Activated CD4-positive, alpha-beta T cell treated with anti-CD3 and anti-CD28 coated beads, Interleukin-10, Interleukin-2, amounts not matched to agents 100 ng/mL and 50 ng/mL, durations not matched to agents 16 hours and 8 hours (primary cell): ENCODE measurements around the gene ZNF189.

ENCODE experiments used
- DNase-seq: peaks from one replicate; pipeline ENCODE4 v3.0.0-alpha.2; 2020

Gene ZNF189

GRCh38 chr9:101455656-101456240 is 57.1 kb downstream of the ZNF189 start:
- no peak for DNase-seq

GRCh38 chr9:101457003-101457402 is 58.4 kb downstream of the ZNF189 start:
- no peak for DNase-seq

- peak; percentile 59 for DNase-seq
These were observed 60.4 kb downstream of the ZNF189 start for GRCh38 chr9:101458963-101459631.
